Activated T-cell treated with anti-CD3 and anti-CD28 coated beads, Interleukin-2, amount 50 U/mL, for 1 hour (primary cell): ENCODE data around the gene MKX.
"Not testable (repeated sequence)": the region's sequence is repeated elsewhere in the genome, so short reads cannot be mapped to it uniquely, and the experiment has no call there.

Experiments
- DNase-seq: peaks from one replicate; pipeline ENCODE4 v3.0.0-alpha.2; 2020

The MKX gene

GRCh38 chr10:27687743-27688142 is 57.9 kb downstream of the MKX start:
- no peak for DNase-seq

GRCh38 chr10:27687326-27687725 is 58.3 kb downstream of the MKX start:
- DNase-seq, result no peak

GRCh38 chr10:27685681-27686080 is 59.9 kb downstream of the MKX start:
- DNase-seq, result no peak

- no peak for DNase-seq
Observed at GRCh38 chr10:27683226-27683625, 62.4 kb downstream of the MKX start.

- not testable (repeated sequence) for DNase-seq
Observed at GRCh38 chr10:27681795-27682194, 63.8 kb downstream of the MKX start.

- DNase-seq, result no peak
Observed at GRCh38 chr10:27680691-27681605, 64.7 kb downstream of the MKX start.

GRCh38 chr10:27680006-27680557 is 65.5 kb downstream of the MKX start:
- DNase-seq, result no peak

GRCh38 chr10:27679369-27679912 is 66.2 kb downstream of the MKX start:
- no peak for DNase-seq

- no peak for DNase-seq
Observed at GRCh38 chr10:27678166-27678565, 67.5 kb downstream of the MKX start.

- DNase-seq, result no peak
Observed at GRCh38 chr10:27673065-27673464, 72.6 kb downstream of the MKX start.

GRCh38 chr10:27671821-27672220 is 73.8 kb downstream of the MKX start:
- DNase-seq, result no peak

- no peak for DNase-seq
Observed at GRCh38 chr10:27664461-27664860, 81.2 kb downstream of the MKX start.

GRCh38 chr10:27663621-27664020 is 82.0 kb downstream of the MKX start:
- DNase-seq, result no peak

- no peak for DNase-seq
Observed at GRCh38 chr10:27661514-27662286, 83.9 kb downstream of the MKX start.

- no peak for DNase-seq
Observed at GRCh38 chr10:27660711-27661110, 84.9 kb downstream of the MKX start.

- DNase-seq, result no peak
Observed at GRCh38 chr10:27660268-27660667, 85.4 kb downstream of the MKX start.

GRCh38 chr10:27659786-27660185 is 85.8 kb downstream of the MKX start:
- no peak for DNase-seq

- DNase-seq, result no peak
Observed at GRCh38 chr10:27658788-27659187, 86.8 kb downstream of the MKX start.

GRCh38 chr10:27655296-27655695 is 90.3 kb downstream of the MKX start:
- DNase-seq, result no peak

GRCh38 chr10:27654284-27654683 is 91.3 kb downstream of the MKX start:
- DNase-seq, result no peak

- DNase-seq, result no peak
Observed at GRCh38 chr10:27646604-27647175, 98.9 kb downstream of the MKX start.

- no peak for DNase-seq
Observed at GRCh38 chr10:27646194-27646593, 99.4 kb downstream of the MKX start.

GRCh38 chr10:27644307-27644939 is 101.2 kb downstream of the MKX start:
- DNase-seq, result no peak
